GM12801 (cell line): ENCODE data around the gene CYTH2.

Experiments used
- CTCF ChIP-seq: IDR thresholded peaks from one replicate; pipeline ENCODE4 v1.5.1; 2011; ENCODE audit warnings: control low read depth; ENCODE audit not compliant: insufficient read length; ENCODE audit errors: extremely low read depth

CYTH2 gene

DNA sequence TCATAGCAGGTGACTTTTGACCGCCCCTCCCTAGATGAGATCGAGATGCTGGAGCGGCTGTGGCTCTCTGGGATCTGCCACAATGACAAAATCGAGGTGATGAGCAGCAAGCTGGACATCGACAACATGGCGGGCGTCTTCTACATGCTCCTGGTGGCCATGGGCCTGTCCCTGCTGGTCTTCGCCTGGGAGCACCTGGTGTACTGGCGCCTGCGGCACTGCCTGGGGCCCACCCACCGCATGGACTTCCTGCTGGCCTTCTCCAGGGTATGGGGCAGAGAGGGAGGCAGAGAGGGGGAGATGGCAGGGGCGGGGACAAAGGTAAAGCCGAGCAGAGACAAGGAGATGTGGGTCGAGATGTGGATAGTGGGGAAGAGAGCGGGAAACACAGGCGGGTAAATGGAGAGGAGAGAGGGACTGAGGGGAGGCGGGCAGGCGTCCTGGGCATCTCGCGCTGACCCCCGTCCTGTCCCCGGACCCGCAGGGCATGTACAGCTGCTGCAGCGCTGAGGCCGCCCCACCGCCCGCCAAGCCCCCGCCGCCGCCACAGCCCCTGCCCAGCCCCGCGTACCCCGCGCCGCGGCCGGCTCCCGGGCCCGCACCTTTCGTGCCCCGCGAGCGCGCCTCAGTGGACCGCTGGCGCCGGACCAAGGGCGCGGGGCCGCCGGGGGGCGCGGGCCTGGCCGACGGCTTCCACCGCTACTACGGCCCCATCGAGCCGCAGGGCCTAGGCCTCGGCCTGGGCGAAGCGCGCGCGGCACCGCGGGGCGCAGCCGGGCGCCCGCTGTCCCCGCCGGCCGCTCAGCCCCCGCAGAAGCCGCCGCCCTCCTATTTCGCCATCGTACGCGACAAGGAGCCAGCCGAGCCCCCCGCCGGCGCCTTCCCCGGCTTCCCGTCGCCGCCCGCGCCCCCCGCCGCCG is 26.8 kb upstream of the CYTH2 start:
- no peak for TF ChIP-seq CTCF

DNA sequence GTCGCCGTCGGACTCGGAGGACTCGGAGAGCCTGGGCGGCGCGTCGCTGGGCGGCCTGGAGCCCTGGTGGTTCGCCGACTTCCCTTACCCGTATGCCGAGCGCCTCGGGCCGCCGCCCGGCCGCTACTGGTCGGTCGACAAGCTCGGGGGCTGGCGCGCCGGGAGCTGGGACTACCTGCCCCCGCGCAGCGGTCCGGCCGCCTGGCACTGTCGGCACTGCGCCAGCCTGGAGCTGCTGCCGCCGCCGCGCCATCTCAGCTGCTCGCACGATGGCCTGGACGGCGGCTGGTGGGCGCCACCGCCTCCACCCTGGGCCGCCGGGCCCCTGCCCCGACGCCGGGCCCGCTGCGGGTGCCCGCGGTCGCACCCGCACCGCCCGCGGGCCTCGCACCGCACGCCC is 25.9 kb upstream of the CYTH2 start:
- TF ChIP-seq CTCF, result no peak

GRCh38 chr19:48443731-48444128 is 25.4 kb upstream of the CYTH2 start:
- TF ChIP-seq CTCF, result no peak

- no peak for TF ChIP-seq CTCF
Measured at GRCh38 chr19:48444129-48444935, 24.8 kb upstream of the CYTH2 start.

GRCh38 chr19:48444936-48445200 is 24.3 kb upstream of the CYTH2 start:
- no peak for TF ChIP-seq CTCF

DNA sequence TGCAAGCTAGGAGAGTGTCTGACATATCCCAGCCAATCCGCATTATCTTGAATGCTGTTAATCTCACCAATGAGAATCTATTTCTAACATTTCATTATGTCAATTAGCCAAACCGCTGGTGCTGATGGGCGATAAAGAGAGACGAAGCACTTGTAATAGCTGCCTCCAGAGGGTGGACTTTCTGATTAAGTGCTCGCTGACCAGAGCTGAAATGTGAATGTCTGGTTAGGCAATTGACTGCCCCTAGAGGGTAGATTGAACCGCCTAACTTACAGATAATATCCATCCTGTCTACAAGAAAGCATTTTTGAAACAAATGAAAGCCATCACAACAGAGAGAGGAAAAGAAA is 23.9 kb upstream of the CYTH2 start:
- TF ChIP-seq CTCF, result no peak

GRCh38 chr19:48445606-48446481 is 23.3 kb upstream of the CYTH2 start, which contains the start of gene GRWD1:
TSS of gene GRWD1 (plus strand) at chr19:48445983. CDS start at chr19:48446006, 23 bp downstream.
- TF ChIP-seq CTCF, result no peak
